HG03103 (cell line): ENCODE measurements around the gene SMURF2.
A peak's percentile ranks its signal among the peaks of the same experiment; 100 is the strongest.
"Not testable (repeated sequence)": the region's sequence is repeated elsewhere in the genome, so short reads cannot be mapped to it uniquely, and the experiment has no call there.

Experiments used
- ATAC-seq: cut with Tn5 transposase; IDR thresholded peaks from one replicate; pipeline ENCODE4 v1.9.1; 2021; ENCODE audit warnings: low read depth; ENCODE audit not compliant: unreplicated experiment

SMURF2 gene

DNA sequence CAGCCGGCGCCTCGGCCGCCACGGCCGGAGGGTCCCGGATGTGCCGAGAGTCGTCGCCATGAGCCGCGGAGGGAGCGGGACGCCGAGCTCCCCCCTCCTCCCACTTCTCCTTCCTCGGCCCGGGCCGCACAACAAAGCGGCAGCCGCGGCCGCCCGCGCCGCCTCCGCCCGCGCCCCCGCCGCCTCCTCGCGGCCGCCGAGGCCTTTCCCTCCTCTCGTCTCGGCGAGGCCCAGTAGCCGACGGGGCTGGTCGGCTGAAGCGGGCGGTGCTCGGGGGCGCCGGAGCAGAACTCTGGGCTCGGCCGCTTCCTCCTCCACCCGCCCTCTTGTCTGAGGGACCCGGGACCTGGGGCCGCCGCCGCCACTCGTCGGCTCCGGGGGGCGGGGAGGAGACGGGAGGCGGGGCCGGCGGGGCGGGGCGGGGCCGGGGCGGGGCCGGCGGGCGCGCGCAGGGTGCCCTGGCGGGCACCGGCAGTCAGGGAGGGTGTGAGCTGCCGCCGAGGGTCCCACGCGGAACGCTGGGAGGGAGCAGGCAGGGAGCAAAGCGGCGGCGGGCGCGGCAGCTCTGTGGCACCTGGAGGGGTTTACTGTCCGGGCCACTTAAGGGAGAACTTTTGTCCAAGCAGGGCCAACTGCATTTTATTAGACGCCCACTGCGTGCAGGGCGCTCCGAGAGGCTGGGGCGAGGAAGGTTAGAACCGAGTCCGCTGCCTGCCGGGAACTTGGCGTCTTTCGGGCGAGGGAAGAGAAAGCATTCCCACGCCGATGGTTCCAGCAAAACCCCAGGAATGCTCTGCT lies at the start of gene SMURF2:
SMURF2 (minus strand) TSS at position 332 of the 798 bp plus-strand sequence. CDS start 427 bp downstream, outside the sequence.
- ATAC-seq, result peak; percentile 77

DNA sequence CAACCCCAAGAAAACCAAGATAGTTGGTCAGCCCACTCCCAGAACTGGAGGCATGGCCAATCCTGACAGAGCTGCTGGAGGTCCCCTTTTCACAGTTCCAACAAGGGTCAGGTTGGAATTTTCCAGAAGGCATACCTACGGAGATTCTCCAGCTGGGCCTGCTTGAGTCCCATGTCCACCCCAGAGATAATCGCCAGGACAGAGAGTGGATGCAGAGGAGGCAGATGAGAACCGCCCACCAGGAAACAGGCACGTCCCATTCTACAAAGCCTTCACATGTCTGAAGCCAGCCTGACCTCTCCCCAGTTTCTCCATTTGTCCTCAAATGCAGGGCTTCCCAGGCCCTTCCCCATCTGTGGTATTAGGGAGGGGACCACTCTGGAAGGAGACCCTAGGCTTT lies 47.4 kb upstream of the SMURF2 start:
- ATAC-seq, result no peak

DNA sequence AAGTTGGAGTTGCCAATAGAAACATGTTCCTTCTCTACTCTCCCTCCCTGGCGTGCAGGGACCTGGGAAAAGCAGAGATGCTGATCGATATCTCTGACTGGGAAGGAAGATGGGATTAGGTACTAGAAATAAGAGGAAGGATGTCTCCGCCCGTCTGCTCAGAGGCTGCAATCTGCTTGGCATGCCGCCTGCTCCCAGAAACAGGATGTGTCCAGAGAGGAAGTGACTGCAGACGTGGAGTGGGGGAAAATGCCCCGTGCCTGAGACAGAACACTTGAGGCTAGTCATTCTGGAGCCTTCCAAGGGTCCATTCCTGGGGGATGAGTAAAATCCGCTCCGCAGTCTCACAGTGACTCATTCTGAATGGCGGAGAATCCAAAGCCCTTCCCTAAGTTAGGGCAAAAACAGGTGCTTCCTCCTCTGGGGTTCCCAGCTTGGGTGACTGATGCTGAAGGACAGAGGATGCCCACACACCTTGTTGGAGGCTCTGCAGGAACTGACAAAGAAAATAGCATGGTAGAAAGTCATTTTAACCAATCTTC lies 45.0 kb upstream of the SMURF2 start:
- no peak for ATAC-seq

DNA sequence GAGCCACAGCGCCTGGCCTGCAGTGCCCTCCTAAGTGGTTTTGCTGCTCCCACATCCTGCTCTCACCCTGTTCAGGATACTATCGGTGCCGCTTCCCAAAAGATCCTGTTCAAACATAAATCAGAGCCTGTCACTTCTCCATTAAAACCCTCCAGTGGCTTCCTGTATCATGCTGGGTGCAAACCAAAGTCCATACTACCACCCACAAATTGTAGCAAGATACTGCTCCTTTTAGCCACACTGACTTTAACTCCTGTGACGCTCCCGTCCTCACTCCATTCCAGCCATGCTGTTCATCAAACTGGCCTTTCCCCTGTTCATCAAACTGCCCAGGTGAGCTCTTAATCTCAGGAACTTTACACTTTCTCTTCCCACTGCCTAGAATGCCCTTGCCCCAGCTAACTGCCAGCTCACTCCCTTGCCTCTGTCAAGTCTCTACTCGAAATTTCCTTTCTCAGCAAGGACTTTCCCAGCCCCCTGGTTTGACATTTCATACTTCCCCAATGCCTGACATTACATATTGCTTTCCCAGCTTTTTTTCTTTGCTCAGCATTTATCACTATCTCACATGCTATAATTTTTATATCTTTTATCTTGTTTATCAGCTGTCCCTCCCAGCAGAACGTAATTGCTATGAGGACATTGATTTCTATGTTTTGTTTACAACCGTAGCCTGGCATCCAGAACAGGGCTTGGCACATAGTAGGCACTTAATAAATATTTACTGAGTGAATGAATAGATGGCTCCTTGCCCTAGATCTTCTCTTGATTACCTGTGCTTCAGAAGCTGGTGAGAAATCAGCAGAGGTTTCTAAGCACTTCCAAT lies 44.3 kb upstream of the SMURF2 start:
- ATAC-seq, result no peak

DNA sequence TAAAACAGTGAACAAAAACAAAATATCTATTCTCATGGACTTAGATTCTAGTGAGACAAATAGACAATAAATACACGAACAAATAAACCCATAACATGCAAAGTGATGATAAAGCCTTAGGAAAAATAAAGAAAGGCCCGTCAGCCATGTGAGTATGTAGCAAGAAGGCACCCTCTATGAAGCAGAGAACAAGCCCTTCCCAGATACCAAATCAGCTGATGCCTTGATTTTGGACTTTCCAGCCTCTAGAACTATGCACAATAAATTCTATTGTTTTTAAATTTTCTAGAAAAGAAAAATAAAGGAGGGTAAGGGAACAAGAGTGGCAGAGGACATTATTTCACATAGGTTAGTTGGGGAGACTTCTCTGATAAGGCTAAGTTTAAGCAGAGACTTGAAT lies 40.7 kb upstream of the SMURF2 start:
- ATAC-seq, result no peak

DNA sequence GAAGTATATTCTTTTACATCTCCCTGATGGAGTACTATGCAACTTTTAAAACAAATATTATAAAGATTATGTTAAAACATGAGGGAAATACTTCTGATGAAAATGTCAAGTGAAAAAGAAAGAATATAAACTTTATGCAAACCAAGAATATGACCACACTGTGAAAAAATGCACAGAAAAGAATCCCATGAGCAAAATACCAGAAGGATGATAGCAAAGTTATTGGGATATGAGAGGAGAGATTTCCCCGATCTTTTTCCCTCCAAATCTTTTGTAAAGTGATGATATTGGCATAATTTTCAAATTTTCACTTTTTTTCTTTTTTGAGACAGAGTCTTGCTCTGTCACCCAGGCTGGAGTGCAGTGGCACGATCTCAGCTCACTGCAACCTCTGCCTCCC lies 36.6 kb upstream of the SMURF2 start:
- ATAC-seq, result no peak

DNA sequence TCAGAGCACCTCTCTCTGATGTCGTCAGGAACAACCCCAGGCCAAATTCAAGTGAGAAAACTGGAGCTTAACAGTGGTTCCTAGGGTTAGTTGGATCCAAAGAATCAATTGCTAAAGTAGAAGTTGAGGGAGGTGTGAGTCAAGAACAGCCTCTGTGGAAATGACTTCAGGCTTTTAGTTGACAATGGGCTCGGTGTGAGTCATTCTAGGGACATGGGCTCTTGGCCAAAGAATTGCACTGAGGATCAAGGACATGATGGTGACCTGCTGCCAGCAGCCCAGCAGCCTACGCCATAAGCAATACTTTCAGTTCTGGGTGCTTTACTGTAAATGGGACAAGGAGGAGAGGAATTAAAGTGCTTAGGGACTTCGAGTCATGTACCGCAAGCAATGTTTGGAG lies 32.1 kb upstream of the SMURF2 start:
- ATAC-seq, result no peak

DNA sequence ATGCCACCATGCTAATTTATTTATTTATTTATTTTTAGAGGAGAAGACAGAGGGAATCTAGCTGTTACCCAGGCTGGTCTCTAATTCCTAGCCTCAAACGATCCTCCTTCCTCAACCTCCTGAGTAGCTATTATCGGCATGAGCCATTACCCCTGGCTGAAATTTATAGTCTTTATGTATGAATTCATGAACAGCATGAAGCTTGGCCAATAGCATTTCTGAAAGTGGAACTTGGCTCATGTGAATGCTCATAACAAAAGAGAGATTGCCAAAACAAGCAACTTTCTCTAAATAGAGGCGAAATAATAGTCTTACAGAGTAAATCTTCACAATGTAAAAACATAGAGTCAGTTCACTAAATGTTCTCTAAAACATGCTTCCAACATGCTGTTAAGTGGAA lies 30.1 kb upstream of the SMURF2 start:
- no peak for ATAC-seq

DNA sequence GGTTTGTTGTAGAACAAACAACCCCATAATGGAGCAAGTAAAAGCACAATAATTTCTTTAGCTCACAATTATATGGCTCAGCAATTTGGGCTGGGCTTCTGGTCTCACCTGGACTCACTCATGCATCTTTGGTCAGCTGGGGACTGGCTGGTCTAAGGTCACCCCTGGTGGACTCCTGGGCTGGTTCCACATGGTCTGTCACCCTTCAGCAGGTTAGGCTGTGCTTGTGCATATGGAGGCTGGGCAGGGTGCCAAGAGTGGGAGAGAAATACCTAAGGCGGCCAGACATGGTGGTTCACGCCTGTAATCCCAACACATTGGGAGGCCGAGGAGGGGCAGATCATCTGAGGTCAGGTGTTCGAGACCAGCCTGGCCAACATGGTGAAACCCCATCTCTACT lies 27.0 kb upstream of the SMURF2 start:
- ATAC-seq, result no peak

DNA sequence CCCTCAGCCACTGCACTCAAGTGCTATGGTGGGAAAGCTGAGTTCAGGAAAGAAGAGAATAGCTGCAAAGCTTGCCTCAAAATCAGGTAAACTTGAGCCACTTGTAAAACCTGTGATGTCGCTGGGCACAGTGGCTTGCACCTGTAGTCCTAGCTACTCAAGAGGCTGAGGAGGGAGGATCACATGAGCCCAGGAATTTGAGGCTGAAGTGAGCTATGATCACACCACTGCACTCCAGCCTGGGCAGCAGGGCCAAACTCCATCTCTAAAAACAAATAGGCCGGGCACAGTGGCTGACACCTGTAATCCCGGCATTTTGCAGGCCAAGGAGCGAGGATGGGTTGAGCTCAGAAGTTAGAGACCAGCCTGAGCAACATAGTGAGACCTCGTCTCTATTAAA lies 26.4 kb upstream of the SMURF2 start:
- no peak for ATAC-seq

DNA sequence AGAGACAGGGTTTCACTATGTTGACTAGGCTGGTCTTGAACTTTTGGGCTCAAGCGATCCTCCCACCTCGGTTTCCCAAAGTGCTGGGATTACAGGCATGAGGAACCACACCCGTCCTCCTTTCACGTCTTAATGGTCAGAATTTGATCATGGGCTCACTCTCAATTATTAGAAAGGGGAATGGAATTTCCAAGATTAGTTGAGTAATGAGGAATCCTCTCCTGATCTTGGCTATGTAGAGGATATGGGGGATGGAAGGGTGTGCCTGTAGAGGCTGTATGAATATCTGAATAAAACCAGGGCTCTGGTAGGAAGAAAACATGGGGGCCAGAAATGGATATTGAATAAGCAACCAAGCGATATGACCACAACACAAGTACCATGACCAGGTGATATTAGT lies 25.9 kb upstream of the SMURF2 start:
- ATAC-seq, result no peak

DNA sequence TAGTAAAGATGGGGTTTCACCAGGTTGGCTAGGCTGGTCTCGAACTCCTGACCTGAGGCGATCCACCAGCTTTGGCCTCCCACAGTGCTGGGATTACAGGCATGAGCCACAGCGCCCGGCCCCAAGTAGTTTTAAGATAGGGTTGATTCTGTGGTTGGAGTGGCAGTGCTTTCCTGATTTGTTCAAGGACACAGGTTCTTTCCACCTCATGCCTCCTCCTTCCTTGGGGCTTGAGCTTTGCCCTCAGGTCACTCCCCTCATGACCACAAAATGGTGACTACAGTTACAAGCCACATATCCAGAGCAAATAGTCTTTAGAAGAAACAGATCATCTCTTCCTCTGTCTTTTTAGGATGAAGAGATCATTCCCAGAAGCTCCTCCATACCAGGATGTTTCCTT lies 25.3 kb upstream of the SMURF2 start:
- ATAC-seq, result no peak

DNA sequence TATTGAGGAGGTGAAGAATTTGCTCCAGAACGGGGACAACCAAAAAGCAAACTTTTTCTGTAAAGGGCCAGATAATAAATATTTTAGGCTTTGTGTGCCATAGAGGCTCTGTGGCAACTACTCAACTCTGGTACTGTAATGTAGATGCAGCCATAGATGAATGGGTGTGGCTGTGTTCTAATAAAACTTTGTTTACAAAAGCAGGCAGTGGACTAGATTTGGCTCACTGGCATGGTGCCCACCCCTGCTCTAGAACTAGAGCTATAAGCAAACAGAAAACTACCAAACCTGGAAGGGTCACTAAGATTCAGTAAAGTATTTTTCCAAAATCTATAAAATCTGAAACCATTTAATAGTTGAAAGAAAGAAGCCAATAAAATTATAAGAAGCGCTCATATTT lies 24.6 kb upstream of the SMURF2 start:
- ATAC-seq, result no peak

DNA sequence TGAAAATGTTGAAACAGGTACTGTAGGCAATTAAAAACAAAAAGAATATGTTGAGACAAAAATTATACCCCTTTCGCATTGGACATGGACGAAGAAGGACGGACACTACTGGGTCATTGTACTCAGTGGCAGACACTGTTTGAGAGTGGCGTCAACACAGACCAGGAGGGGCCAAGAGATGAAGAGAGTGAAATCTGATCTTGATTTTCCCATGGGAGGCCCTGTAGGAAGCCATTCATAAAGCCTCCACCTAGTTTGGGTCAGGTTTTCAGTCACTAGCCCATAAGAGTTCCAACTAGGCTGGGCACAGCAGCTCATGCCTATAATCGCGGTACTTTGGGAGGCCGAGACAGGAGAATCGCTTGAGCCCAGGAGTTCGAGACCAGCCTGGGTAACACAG lies 23.6 kb upstream of the SMURF2 start:
- no peak for ATAC-seq

DNA sequence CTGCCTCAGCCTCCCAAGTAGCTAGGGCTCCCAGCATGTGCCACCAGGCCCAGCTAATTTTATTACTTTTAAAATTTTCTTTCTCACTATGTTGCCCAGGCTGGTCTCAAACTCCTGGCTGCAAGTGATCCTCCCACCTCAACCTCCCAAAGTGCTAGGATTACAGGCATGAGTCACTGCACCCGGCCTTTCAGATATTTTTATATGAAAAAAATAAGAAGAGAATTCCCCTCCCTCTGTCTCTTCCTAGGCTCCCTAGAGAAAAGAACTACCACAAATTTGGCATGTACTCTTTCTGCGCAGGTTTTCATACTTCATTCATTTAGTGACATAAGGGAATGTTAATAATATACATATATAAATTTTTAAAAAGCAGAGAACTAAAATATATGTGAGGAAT lies 21.7 kb upstream of the SMURF2 start:
- ATAC-seq, result no peak

DNA sequence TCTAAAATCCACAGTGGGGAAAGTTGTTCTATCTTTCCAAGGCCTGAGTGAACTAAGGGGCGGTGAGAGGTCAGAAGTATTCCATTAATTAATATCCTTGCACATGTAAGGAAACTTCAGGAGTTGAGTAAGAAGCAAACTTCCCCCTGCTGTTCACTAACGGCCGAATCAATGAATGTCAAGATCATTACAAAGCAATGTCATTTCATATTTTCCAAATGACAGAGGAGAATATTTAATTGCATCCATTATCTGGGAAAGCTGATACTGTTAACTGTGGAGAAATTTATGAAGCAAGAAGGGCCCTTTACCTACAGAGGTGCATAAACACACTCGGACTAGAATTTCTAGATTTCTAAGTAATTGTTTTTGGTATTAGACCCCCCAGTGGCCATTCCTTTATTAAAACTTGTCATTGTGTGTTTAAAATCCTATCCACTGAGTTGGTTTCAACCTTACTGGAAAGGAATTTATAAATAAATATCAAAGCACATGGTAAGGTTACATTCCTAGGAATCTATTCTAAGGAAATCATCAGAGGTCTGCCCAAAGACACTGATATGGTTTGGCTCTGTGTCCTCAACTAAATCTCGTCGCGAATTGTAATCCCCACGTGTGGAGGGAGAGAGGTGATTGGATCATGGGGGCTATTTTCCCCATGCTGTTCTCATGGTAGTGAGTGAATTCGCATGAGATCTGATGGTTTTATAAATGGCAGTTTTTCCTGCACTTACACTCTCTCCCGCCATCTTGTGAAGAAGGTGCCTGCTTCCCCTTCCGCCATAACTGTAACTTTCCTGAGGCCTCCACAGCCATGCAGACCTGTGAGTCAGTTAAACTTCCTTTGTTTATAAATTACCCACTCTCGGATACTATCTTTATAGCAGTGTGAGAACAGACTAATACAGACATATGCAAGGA lies 20.4 kb upstream of the SMURF2 start:
- no peak for ATAC-seq

DNA sequence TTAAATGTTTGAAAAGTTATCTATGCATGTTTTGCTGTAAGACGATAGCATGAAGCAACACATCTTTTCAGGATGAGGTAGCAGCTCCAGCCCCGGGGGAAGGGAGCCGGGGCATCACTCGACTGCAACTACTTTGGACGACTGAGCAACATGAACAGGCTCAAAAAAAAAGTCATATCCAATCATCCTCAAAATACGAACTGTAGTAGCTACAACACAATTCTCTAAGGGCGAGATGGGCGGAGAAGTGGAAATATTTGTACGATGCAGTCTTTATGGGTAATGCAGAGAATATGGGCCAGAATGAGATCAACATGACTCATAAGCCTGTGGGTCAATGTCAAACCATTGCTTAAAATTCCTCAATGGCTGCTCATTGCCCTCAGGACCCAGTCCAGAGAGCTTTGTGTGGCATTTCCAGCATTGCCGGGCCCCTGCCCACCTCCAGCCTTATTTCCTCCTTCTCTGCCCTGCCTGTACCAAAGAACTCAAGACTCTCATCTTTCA lies 17.7 kb upstream of the SMURF2 start:
- ATAC-seq, result no peak

DNA sequence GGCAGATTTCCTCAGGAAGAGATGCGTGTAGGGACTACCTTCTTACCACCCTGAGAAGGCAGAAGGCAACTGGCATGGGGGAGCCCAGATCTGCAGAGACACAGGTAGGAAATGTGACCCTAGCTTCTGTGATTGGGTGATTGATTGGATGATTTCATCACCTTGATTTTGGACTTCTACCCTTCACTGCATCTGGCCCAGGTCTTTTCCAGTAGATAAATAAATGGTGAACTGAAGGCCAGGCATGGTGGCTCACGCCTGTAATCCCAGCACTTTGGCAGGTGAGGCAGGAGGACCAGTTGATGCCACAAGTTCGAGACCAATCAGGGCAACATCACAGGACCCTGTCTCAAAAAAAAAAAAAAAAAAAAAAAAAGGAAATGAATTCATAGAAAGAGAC lies 14.7 kb upstream of the SMURF2 start:
- no peak for ATAC-seq

DNA sequence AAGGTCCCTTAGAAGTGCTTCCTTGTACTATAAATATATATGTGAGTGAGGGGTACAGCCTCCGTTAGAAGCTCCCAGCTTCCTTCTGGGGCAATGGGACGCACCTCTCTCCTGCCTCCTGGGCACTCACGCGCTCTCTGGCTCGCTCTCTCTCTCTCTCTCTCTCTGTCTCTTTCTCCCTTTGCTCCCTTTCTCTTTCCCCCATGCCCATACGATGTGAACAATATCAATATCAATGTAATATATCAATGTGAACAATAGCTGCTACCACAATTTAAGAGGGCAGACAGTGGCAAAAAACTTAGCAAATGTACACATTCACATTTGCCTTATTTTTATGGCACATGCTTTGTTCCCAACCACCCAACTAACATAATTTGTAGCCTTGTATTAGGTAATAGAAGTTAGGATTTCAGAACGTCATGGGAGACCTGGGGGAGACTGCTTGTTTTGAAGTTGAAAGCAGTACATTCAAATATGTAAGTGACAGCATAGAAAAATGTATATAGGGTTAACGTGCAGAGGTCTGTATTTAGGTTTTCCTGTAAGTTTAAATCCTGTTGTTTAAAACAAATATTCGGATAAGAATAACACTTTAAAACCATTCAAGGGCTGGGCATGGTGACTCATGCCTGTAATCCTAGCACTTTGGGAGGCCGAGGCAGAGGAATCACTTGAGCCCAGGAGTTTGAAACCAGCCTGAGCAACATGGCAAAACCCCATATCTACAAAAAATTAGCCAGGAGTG lies 8.9 kb upstream of the SMURF2 start:
- not testable (repeated sequence) for ATAC-seq
